LNCAP (cell line): ENCODE measurements around the gene PLXNB3.

ENCODE experiments used
- TF ChIP-seq, protein P1 (sequence below): fragments of 450-650 bp; IDR thresholded peaks from 2 replicates; pipeline ENCODE4 v1.5.1; 2017; ENCODE audit warnings: mild to moderate bottlenecking

Gene PLXNB3

DNA sequence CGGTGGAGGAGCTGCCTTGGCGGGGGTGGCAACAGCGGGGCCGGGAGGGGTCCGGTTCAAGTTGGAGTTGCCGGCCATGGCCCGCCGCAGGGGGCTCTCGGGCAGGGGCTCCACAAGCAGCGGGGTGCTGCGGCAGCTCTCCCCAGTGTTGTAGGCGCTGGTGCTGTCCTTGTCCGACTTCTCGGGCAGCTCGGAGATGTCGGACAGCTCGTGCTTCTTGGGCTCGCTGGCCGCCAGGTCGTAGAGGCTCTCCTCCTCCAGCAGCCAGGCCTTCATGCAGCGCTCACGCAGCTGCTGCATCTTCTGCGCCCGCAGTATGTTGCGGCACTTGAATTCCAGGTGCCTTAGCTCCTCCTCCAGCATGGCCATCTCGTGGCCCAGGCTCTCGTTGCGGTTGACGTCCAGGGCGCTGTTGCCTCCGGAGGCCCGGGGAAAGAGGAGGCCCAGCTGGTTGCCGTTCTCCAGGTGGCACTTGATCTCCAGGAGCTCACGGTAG, 40.1 kb downstream of the PLXNB3 start:
- TF ChIP-seq, protein P1, sequence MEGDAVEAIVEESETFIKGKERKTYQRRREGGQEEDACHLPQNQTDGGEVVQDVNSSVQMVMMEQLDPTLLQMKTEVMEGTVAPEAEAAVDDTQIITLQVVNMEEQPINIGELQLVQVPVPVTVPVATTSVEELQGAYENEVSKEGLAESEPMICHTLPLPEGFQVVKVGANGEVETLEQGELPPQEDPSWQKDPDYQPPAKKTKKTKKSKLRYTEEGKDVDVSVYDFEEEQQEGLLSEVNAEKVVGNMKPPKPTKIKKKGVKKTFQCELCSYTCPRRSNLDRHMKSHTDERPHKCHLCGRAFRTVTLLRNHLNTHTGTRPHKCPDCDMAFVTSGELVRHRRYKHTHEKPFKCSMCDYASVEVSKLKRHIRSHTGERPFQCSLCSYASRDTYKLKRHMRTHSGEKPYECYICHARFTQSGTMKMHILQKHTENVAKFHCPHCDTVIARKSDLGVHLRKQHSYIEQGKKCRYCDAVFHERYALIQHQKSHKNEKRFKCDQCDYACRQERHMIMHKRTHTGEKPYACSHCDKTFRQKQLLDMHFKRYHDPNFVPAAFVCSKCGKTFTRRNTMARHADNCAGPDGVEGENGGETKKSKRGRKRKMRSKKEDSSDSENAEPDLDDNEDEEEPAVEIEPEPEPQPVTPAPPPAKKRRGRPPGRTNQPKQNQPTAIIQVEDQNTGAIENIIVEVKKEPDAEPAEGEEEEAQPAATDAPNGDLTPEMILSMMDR, result no peak

GRCh38 chrX:153804621-153805020, 40.6 kb downstream of the PLXNB3 start:
- TF ChIP-seq, protein P1, result no peak

- TF ChIP-seq, protein P1, result no peak
Observed at GRCh38 chrX:153805436-153805835, 41.4 kb downstream of the PLXNB3 start.

GRCh38 chrX:153806999-153807575, 43.0 kb downstream of the PLXNB3 start:
- TF ChIP-seq, protein P1, result no peak

- TF ChIP-seq, protein P1, result no peak
Observed at GRCh38 chrX:153807976-153808375, 43.9 kb downstream of the PLXNB3 start.

GRCh38 chrX:153812220-153812619, 48.2 kb downstream of the PLXNB3 start:
- TF ChIP-seq, protein P1, result no peak

- TF ChIP-seq, protein P1, result no peak
Observed at GRCh38 chrX:153813161-153813560, 49.1 kb downstream of the PLXNB3 start.
